SK-MEL-5 (cell line): ENCODE results near the gene MCCC1. TPM values are rescaled to one million over a fixed set of nuclear protein-coding genes. Genes with fewer than 3 reads are reported as not detected.

Source experiments
- DNase-seq: peaks from one replicate; pipeline ENCODE4 v3.0.0-alpha.2; 2016; ENCODE audit warnings: low read depth, low spot score
- in situ Hi-C: cut with HindIII; loops from 2 replicates; pipeline ENCODE4 v1.10.0; 2016; ENCODE audit warnings: low sequenced_read_pairs, high pct_unique_total_duplicates, low pct_unique_long_range_greater_than_20kb
- total RNA-seq: library from RNA; depleted of rRNA; stranded (reverse); fragments of >200 nt; shearing (Covaris generic); gene quantifications from 2 replicates; pipeline ENCODE4 v1.2.3, GENCODE V29; 2014; rRNA removed

The MCCC1 gene
- total RNA-seq, 1 experiment from 2014 or later = 28.3 TPM

DNA sequence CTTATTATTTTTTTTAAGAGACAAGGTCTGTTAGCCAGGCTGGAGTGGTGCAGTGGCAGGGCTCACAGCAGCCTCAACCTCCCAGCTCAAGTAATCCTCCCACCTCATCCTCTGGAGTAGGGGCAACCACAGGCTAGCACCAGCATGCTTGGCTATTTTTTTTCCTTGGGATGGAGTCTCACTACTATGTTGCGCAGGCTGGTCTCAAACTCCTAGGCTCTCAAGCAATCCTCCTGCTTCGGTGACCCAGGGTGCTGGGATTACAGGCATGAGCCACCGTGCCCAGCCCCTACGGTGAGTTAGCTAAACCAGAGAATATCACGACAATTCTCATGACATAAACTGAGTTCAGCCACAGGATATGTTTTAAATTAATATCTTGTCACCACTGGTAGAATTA is 120.9 kb downstream of the MCCC1 start:
- in situ Hi-C loops = no loop called here
- no peak for DNase-seq

GRCh38 chr3:182973047-182973446 is 126.2 kb downstream of the MCCC1 start:
- in situ Hi-C loops = no loop called here
- DNase-seq = no peak

DNA sequence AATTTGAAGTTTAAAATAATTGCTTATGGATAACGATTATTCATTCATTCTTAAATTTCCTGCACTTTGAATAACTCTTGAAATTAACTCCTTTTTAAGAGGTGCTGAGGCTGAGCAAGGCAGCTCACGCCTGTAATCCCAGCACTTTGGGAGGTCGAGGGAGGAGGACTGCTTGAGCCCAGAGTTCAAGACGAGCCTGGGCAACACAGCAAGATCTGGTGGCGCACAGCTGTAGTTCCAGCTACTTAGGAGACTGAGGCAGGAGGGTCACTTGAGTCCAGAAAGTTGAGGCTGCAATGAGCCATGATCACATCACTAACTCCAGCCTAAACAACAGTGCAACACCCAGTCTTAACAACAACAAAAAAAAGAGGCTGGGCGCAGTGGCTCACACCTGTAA is 126.9 kb downstream of the MCCC1 start:
- in situ Hi-C loops = no loop called here
- no peak for DNase-seq

GRCh38 chr3:182971637-182972036 is 127.7 kb downstream of the MCCC1 start:
- DNase-seq = no peak
- in situ Hi-C loops = no loop called here

GRCh38 chr3:182970811-182971418 is 128.4 kb downstream of the MCCC1 start:
- in situ Hi-C loops = no loop called here
- no peak for DNase-seq

DNA sequence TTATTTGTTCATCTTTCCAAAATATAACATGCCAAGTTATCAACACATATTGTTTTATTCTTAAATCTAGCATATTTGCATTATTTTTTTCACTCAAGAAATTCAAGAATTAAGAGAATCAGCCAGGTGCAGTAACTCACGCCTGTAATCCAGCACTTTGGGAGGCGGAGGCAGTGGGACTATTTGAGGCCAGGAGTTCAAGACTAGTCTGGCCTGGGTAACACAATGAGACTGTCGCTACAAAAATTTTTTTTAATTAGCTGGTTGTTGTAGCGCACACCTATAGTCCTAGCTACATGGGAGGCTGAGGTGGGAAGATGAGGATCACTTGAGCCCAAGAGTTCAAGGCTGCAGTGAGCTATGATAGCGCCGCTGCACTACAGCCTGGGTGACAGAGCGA is 129.4 kb downstream of the MCCC1 start:
- DNase-seq = no peak
- in situ Hi-C loops = no loop called here

- DNase-seq = no peak
- in situ Hi-C loops = no loop called here
Measured at GRCh38 chr3:182969277-182969676, 130.0 kb downstream of the MCCC1 start.

DNA sequence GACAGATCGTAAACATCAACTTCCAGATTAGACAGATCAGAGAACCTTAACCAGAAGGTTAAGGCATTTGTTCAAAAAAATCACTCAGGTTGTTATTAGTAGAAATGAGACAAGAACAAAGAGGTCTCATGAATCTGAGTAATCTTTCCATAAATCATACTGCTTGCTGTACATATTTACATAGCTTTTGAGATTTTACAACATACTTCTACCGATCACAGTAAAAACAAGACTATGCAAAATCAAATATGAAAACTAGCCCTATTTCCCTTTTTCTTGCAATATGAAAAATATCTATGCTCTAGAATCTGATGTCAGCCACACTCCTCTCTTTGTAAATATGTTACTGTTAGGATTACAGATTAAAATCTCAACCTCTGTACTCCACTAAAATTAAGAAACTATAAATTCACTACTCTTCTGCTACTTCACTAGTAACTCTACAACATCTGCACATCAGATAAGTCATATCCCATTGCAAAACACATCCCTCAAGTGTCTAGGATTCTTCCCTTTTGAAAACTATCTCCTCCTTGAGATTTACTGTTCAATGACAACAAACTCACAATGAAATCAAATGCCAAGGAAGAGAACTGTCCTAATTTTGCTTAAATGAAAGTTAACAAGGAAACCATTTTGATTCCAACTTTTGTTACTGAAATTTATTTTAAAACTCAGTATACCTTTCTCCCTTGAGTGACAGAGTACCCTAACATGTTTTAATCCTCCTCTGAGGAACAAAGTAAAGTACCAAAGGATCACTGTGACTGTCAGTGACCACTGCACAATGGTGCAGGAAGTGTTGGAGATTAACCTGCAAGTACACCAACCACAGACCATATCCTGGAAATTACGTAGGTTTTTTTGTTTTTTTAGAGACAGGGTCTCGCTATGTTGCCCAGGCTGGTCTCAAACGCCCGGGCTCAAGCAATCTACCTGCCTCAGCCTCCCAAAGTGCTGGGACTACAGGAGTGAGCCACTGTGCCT is 131.8 kb downstream of the MCCC1 start:
- in situ Hi-C loops = no loop called here
- DNase-seq = no peak

GRCh38 chr3:182965861-182966366 is 133.4 kb downstream of the MCCC1 start:
- in situ Hi-C loops = no loop called here
- DNase-seq = no peak

Other genes with a start within 250 kb of the MCCC1 start
- gene DCUN1D1, start 119.0 kb downstream of the MCCC1 start, total RNA-seq = 24.7 and 25.2 TPM in 2 replicates
- gene LAMP3, start 63.2 kb upstream of the MCCC1 start, total RNA-seq = 0.13 and 0.35 TPM in 2 replicates
- gene B3GNT5, start 153.8 kb upstream of the MCCC1 start, total RNA-seq = 0.11 and 0.21 TPM in 2 replicates